GM12873 (cell line): ENCODE data around the gene SULF2.

Experiments used
- TF ChIP-seq, protein P1 (sequence below): IDR thresholded peaks from 2 replicates; pipeline ENCODE4 v1.5.1; 2012; ENCODE audit warnings: low read depth, mild to moderate bottlenecking, moderate library complexity, low read length, control low read depth; ENCODE audit not compliant: insufficient read depth; ENCODE audit errors: missing control alignments

SULF2 gene

DNA sequence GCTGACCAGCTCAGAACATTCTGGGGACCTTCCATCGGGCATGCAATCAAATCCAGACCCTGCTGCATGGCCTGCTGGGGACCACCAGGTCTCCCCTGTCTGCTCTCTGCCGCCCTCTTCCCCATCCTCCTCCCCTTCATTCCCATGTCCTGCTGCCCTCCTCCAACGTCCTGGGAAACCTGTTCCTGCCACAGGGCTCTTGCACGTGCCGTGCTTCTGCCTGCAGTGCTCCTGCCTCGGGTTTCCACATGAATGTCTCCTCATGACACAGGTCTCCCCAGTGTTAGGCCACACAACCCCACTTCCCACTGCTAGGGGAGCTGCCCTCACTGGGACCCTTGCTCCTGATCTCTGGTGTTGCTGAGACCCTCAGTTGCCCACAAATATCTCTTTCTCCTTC, 37.2 kb downstream of the SULF2 start:
- TF ChIP-seq, protein P1, sequence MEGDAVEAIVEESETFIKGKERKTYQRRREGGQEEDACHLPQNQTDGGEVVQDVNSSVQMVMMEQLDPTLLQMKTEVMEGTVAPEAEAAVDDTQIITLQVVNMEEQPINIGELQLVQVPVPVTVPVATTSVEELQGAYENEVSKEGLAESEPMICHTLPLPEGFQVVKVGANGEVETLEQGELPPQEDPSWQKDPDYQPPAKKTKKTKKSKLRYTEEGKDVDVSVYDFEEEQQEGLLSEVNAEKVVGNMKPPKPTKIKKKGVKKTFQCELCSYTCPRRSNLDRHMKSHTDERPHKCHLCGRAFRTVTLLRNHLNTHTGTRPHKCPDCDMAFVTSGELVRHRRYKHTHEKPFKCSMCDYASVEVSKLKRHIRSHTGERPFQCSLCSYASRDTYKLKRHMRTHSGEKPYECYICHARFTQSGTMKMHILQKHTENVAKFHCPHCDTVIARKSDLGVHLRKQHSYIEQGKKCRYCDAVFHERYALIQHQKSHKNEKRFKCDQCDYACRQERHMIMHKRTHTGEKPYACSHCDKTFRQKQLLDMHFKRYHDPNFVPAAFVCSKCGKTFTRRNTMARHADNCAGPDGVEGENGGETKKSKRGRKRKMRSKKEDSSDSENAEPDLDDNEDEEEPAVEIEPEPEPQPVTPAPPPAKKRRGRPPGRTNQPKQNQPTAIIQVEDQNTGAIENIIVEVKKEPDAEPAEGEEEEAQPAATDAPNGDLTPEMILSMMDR, result no peak

DNA sequence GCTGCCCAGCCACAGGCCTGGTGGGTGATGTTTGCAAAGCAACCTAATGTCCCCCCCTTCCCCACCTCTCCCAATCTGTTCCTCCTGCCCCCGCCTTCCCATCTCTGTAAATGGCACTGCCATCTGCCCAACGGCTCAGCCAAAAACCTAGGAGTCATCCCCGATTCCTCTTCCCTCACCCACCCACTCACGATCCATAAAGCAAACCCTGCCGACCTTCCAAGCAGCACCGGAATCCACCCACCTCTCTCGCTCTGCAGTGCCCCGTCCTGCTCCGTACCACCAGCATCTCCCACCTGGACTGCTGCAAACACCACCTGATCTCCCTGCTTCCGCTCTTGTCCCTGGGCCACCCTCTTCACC, 37.6 kb downstream of the SULF2 start:
- TF ChIP-seq, protein P1, result no peak

DNA sequence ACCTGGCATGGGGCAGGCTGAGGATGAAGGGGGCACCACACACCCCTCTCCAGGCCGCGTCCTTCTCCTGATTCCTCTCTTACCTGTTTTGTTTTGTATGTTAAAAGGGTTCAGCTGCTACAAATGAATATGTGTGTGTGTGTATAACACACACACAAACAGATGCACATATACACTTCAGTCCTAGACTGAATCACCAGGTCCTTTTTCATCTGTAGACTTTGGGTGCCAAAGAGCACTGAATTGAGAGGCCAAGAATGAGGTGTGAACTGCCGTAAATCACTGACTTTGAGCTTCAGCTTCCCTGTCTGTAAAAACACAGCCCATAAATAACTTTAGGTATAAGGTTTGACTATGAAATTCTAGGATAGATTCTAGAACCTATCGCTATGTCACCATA, 40.5 kb downstream of the SULF2 start:
- TF ChIP-seq, protein P1, result no peak

DNA sequence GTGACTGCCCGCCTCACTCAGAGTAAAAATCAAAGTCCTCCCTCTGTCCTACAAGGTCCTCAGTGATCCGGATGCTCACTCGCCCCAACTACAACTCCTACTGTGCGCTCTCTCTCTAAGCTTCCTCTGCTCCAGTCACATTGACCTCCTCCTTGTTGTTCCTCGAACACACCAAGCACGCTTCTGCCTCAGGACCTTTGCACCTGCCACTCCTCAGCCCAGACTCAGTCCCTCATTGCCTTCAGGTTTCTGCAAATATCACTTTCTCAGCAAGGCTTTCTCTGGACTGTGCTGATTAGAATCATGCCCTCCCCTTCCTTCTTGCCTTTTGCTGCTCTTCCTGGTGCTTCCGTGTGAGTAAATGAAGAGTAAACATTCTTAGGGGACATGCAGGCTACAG, 41.6 kb downstream of the SULF2 start:
- TF ChIP-seq, protein P1, result no peak

DNA sequence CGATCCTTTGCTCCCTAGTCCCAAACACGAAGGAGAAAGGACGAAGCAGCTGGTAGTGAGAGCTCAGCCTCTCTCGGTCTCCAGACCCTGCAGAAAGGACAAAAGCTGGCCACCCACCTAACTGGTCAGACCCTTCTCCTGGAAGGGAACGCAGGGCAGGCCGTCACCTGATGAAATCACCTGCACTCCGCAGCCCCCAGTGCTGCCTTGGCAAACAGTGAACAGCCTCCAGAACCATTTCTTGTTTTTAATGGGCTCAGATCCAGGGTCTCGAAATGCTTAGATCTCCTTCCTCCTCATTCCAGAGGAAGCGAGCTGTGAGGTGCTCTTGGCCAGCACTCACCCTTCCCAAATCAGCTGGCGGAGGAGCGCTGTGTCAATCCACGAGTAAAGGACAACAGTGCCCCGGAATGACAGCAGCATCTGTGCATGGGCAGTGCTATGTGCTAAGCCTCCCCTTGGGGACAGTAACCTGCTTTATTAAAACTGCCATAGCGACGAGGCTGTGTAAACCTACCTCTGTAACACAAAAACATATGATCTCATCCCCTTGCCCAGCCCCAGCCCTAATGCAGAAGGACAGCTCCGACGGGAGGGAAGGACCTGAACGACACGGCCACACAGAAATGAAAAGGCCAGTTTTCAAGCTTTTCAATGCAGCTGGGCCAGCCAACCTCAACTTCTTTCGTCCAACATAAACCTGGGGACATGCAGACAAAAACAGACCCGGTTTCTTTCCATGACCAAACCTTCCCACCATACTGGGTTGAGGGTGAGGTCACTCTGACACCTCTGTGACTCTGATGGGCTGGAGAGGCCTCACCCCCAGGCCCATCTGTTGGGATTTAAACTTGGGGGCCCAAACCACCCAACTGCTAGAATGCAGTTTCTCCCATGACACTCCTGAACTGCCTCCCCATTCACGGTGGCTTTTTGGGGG, 43.3 kb downstream of the SULF2 start:
- TF ChIP-seq, protein P1, result no peak

DNA sequence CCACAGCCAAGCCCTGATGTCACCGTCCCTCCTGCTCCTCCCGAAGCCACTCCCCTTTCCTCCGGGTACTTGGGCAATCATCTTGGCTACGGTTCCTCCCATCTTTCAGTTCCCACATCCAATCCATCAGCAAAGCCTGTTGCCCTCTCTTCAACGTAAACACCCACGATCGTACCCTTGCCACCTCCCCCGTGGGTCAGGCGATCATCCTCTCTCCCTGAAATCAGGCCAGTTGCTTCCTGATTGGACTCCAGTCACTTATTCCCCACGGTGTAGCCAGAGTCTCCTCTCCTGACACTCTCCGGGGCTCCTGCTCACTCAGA, 44.5 kb downstream of the SULF2 start:
- TF ChIP-seq, protein P1, result no peak

DNA sequence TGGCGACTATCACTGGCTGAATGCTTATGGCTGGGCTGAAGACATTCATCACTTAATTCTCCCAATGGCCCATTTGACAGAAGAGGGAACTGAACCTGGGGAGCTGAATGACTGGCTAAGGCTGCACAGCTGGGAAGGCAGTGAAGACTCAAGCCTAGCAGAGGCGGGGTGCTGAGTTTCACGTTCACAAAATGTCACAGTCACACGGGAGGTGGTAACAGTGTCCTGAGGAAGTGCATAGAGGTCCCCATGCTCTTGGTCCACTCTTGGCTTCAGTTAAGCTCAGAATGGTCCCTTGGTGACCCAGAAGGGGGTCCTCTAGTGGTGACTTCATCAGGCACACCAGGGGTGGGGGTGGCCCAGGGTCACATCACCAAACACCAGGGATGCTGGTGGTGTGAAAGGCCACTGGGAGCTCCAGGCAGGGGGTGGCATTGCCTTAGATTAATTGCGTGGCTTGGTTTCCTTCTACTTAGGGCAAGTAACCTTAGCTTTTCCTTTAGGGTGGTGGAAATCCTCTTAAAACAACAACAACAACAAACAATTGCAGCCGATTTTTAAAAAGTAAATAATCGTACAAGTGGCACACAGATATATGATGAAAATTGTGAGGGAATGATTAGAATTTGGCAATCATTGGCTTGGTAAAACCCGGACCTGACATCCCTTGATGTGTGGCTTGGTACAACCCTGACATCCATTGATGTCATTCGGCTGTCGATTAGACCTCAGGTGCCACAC, 45.0 kb downstream of the SULF2 start:
- TF ChIP-seq, protein P1, result no peak
